HG03025 (cell line): ENCODE data around the gene FPGT.
"Not testable (repeated sequence)": the region's sequence is repeated elsewhere in the genome, so short reads cannot be mapped to it uniquely, and the experiment has no call there.

Source experiments
- ATAC-seq: cut with Tn5 transposase; IDR thresholded peaks from one replicate; pipeline ENCODE4 v1.9.1; 2021; ENCODE audit warnings: mild to moderate bottlenecking, moderate library complexity; ENCODE audit not compliant: unreplicated experiment, low FRiP score

FPGT gene

GRCh38 chr1:74253243-74253824 is 55.3 kb downstream of the FPGT start:
- not testable (repeated sequence) for ATAC-seq
